GM18505 (cell line): ENCODE data around the gene KDM2A.
A peak's percentile ranks its signal among the peaks of the same experiment; 100 is the strongest.

ENCODE experiments used
- ATAC-seq: cut with Tn5 transposase; IDR thresholded peaks from one replicate; pipeline ENCODE4 v1.9.1; 2021; ENCODE audit not compliant: unreplicated experiment
- POLR2A ChIP-seq: IDR thresholded peaks from 4 replicates; pipeline ENCODE4 v1.6.1; 2011; ENCODE audit warnings: borderline replicate concordance; ENCODE audit not compliant: insufficient read depth, insufficient read length; ENCODE audit errors: extremely low read depth

Gene KDM2A

GRCh38 chr11:67267188-67268080 lies 148.4 kb downstream of the KDM2A start:
- no peak for ATAC-seq
- TF ChIP-seq POLR2A, result peak; percentile 39

GRCh38 chr11:67268081-67268961 lies 149.3 kb downstream of the KDM2A start:
- TF ChIP-seq POLR2A, result no peak
- no peak for ATAC-seq

GRCh38 chr11:67268962-67269268 lies 149.9 kb downstream of the KDM2A start:
- ATAC-seq, result no peak
- no peak for TF ChIP-seq POLR2A

GRCh38 chr11:67269401-67270255 lies 150.6 kb downstream of the KDM2A start:
- TF ChIP-seq POLR2A, result peak; percentile 19
- no peak for ATAC-seq

GRCh38 chr11:67270256-67271204 lies 151.5 kb downstream of the KDM2A start:
- no peak for TF ChIP-seq POLR2A
- ATAC-seq, result no peak

GRCh38 chr11:67271205-67271540 lies 152.1 kb downstream of the KDM2A start:
- TF ChIP-seq POLR2A, result no peak
- ATAC-seq, result no peak

GRCh38 chr11:67271541-67272284 lies 152.7 kb downstream of the KDM2A start:
- ATAC-seq, result no peak

GRCh38 chr11:67272327-67273259 lies 153.5 kb downstream of the KDM2A start:
- peak; percentile 33 for TF ChIP-seq POLR2A
- ATAC-seq, result no peak

More at GRCh38 chr11:67271541-67272284, 152.7 kb downstream of the KDM2A start:
- TF ChIP-seq POLR2A, result no peak

- TF ChIP-seq POLR2A, result no peak
- ATAC-seq, result no peak
These were observed 154.4 kb downstream of the KDM2A start for GRCh38 chr11:67273260-67273990.
